Peyer's patch (tissue), 4 donors: Measurements from ENCODE around the gene FLT3. TPM values are rescaled to one million over a fixed set of nuclear protein-coding genes. Genes with fewer than 3 reads are reported as not detected.

Experiments
- DNase-seq, 3 donors: peaks; one replicate each; pipeline ENCODE4 v3.0.0-alpha.2; 2017 to 2019
- H3K27ac ChIP-seq, 4 donors: fragments of 200-600 bp; sonication (generic); one replicate each; pipeline ENCODE4 v1.5.1; 2016 to 2019
- H3K27me3 ChIP-seq, 2 donors: fragments of 200-600 bp; sonication (generic); one replicate each; pipeline ENCODE4 v1.5.1; 2019
- H3K36me3 ChIP-seq, 3 donors: fragments of 200-600 bp; sonication (generic); one replicate each; pipeline ENCODE4 v1.5.1; 2016 to 2019
- H3K4me1 ChIP-seq, 4 donors: fragments of 200-600 bp; sonication (generic); one replicate each; pipeline ENCODE4 v1.5.1; 2016 to 2019
- H3K4me3 ChIP-seq, 4 donors: fragments of 200-600 bp; sonication (generic); 1 replicate in 3 of 4; 2 replicates in 1 of 4; pipeline ENCODE4 v1.5.1; 2016 to 2019; ENCODE audit warnings: mild to moderate bottlenecking in 1 of 4
- H3K9me3 ChIP-seq, 4 donors: fragments of 200-600 bp; sonication (generic); one replicate each; pipeline ENCODE4 v1.5.1; 2016 to 2019; ENCODE audit warnings: mild to moderate bottlenecking in 1 of 4
- POLR2A ChIP-seq, 2 donors: fragments of 450-650 bp; IDR thresholded peaks; one replicate each; pipeline ENCODE4 v1.5.1; 2017; ENCODE audit warnings: antibody characterized with exemption in 2 of 2, mild to moderate bottlenecking in 2 of 2, moderate library complexity in 2 of 2
- total RNA-seq, 4 donors: library from RNA; depleted of rRNA; stranded (reverse); fragments of >200 nt; gene quantifications; one replicate each; pipeline ENCODE4 v1.1.0, GENCODE V29; 2016
- TF ChIP-seq, protein P1 (sequence below), 6 experiments: fragments of 450-650 bp in 4 of 6; fragments of 200-600 bp in 2 of 6; sonication (generic) in 1 of 6; IDR thresholded peaks; one replicate each; pipeline ENCODE4 v1.5.1; 2017 to 2019; ENCODE audit warnings: antibody characterized with exemption in 6 of 6, mild to moderate bottlenecking in 3 of 6, moderate library complexity in 1 of 6

Gene FLT3
- total RNA-seq, 4 donors from 2014 or later, result 0.38 to 10.7 (median 0.67) TPM; not detected in 1

DNA sequence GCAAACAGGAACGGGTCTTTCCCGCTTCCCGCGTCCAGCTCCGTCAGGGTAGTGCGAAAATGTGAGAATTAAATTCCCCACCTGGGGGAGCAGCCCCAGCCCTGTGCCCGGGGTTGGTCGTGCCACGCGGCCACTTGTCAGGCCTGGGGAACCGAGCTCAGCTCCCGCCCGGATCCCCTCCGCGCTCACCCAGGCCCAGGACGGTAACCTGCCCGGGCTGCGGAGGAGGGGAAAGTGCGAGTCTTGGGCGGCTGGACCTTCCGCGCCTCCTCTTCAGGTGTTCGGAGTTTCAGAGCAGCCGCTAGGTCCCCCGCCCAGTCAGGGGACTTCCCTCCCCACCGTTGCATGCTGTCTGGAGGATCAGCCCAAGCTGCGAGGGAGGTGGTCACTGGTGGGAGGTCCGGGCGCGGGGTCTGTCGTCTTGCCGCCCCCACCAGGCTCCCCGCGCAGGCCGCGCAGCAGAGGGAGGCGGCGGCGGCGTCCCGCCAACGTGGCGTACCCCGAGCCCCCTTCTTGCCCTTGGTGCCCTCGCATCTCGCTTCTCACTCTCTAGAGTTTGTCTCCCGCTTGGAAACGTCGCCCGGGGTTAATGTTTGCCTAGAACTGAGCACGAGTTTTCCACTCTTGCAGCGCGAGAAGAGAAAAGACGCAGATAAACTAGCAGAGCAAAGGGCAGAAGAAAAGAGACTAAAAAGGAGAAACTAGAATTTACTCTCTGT is 119.9 kb downstream of the FLT3 start:
- Histone ChIP-seq H3K4me3 (peak overlapping the region; percentile 10 to 72 (median 44)), H3K27ac (peak overlapping the region in 3 of 4 donors; percentile 75 to 98 (median 93)), H3K36me3 (no peaks in the 10 kb centered on the region), H3K4me1 (peaks cover 0 to 24% (median 11%) of the 10 kb centered on the region in 4 donors), H3K27me3 (no peaks in the 10 kb centered on the region), H3K9me3 (no peaks in the 10 kb centered on the region)
- peak; percentile 28 to 87 for TF ChIP-seq POLR2A (IDR thresholded peaks at IDR 0.05)
- TF ChIP-seq, protein P1, sequence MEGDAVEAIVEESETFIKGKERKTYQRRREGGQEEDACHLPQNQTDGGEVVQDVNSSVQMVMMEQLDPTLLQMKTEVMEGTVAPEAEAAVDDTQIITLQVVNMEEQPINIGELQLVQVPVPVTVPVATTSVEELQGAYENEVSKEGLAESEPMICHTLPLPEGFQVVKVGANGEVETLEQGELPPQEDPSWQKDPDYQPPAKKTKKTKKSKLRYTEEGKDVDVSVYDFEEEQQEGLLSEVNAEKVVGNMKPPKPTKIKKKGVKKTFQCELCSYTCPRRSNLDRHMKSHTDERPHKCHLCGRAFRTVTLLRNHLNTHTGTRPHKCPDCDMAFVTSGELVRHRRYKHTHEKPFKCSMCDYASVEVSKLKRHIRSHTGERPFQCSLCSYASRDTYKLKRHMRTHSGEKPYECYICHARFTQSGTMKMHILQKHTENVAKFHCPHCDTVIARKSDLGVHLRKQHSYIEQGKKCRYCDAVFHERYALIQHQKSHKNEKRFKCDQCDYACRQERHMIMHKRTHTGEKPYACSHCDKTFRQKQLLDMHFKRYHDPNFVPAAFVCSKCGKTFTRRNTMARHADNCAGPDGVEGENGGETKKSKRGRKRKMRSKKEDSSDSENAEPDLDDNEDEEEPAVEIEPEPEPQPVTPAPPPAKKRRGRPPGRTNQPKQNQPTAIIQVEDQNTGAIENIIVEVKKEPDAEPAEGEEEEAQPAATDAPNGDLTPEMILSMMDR (IDR thresholded peaks at IDR 0.05), result no peak
- DNase-seq, result peak in 2 of 3 donors; percentile 75 to 76

DNA sequence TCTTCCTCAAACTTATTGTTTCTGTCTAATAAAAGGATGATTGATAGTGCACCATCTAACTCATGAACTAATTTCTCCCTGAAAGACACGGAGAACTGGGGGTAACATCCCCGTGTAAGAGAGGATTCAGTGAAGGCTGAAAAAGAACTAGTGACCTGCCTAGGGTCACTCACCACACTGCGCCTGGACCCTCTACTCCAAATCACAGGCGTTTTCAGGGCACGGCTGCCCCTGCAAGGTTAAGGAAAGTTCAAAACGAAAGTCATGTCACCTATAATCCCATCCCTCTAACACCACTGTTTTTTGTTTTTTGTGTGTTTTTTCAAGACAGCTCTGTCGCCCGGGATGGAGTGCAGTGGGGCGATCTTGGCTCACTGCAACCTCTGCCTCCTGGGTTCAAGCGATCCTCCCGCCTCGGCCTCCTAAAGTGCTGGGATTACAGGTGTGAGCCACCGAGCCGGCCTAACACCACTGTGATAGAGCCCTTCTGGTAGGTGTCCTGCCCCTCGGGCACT is 120.6 kb downstream of the FLT3 start:
- H3K9me3 ChIP-seq, result no peaks in the 10 kb centered on the region
- H3K4me3 ChIP-seq, result peak overlapping the region; percentile 10 to 72 (median 44)
- peak in 1 of 3 donors; percentile 45 for DNase-seq
- H3K27me3 ChIP-seq, result no peaks in the 10 kb centered on the region
- TF ChIP-seq, protein P1 (IDR thresholded peaks at IDR 0.05), result no peak
- no peak for TF ChIP-seq POLR2A (IDR thresholded peaks at IDR 0.05)
- peak overlapping the region in 3 of 4 donors; percentile 75 to 98 (median 93) for H3K27ac ChIP-seq
- H3K36me3 ChIP-seq, result no peaks in the 10 kb centered on the region
- peaks cover 0 to 24% (median 11%) of the 10 kb centered on the region in 4 donors for H3K4me1 ChIP-seq

DNA sequence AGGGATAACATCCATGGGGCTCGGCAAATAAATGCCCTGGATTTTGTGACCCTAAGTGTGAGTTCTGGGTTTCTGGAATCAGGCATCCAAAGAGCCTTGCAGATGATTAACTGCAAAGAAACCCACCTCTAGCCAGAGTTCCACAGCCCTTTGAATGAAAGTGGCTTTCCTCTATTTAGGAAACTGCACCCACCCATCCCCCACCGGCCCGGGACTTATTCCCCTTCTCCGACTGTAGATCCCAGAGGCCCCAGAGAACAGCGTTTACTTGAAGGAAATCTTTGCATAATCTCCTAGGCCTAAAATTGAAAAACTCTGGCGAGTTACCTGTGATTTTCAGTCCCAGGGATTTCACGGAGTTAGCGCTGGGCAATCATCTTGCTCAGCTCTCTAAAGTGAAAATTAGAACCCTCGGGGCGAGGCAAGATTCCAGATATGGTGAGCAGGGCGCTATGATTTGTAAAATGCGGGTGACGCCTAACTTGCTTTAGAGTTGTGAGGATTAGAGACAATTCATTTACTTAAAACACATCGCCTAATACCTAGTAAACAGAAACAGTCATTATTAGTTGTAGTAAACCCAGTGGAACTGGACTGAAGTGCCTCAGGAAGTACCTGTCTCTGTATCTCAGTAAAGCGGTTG is 121.3 kb downstream of the FLT3 start:
- DNase-seq, result peak in 1 of 3 donors; percentile 46
- H3K27ac ChIP-seq, result peak overlapping the region in 3 of 4 donors; percentile 75 to 98 (median 93)
- peak overlapping the region in 3 of 4 donors; percentile 28 to 72 (median 60) for H3K4me3 ChIP-seq
- H3K27me3 ChIP-seq, result no peaks in the 10 kb centered on the region
- TF ChIP-seq, protein P1 (IDR thresholded peaks at IDR 0.05), result no peak
- no peak for TF ChIP-seq POLR2A (IDR thresholded peaks at IDR 0.05)
- no peaks in the 10 kb centered on the region for H3K9me3 ChIP-seq
- peaks cover 0 to 24% (median 11%) of the 10 kb centered on the region in 4 donors for H3K4me1 ChIP-seq
- no peaks in the 10 kb centered on the region for H3K36me3 ChIP-seq

DNA sequence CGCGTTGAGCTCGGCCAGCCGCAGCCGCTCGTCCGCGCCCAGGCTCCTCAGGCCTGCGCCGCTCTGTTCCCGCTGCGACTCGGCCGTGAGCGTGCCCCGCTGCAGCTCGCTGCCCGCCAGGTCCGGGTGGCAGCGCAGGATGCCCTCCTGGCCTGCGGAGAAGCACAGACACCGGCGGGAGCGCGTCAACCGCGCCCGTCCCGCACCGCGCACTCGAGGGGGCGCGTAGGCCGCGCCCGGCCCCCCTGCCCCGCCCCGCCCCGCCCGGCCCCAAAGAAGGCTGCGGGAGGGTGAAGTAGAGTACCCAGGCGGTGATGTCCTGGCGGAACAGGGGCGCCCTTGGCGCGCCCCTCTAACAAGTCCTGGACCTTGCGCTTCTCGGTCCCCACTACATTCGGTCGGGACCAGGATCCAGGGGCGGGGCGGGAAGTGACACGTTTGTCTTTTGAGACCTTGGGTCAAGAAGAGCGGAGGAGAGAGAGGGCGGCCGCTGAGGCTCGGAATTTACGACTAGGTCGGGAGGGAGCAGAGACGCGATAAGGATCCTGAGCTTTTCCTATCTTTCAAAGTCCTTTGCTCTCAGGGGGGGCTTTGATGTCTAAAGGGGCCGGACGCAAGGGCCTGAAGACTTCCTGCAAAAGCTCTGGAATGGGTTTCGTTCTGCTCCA is 121.9 kb downstream of the FLT3 start:
- H3K9me3 ChIP-seq, result no peaks in the 10 kb centered on the region
- TF ChIP-seq POLR2A (IDR thresholded peaks at IDR 0.05), result peak; percentile 21 to 82
- TF ChIP-seq, protein P1 (IDR thresholded peaks at IDR 0.05), result no peak
- no peaks in the 10 kb centered on the region for H3K36me3 ChIP-seq
- peak overlapping the region in 3 of 4 donors; percentile 75 to 98 (median 93) for H3K27ac ChIP-seq
- no peaks in the 10 kb centered on the region for H3K27me3 ChIP-seq
- peaks cover 0 to 31% (median 11%) of the 10 kb centered on the region in 4 donors for H3K4me1 ChIP-seq
- H3K4me3 ChIP-seq, result peak overlapping the region in 3 of 4 donors; percentile 35 to 72 (median 60)
- peak in 2 of 3 donors; percentile 87 to 89 for DNase-seq
